Karpas-422 (cell line): ENCODE measurements around the gene CMPK1. TPM values are rescaled to one million over a fixed set of nuclear protein-coding genes. Genes with fewer than 3 reads are reported as not detected.

Experiments
- DNase-seq: peaks from one replicate; pipeline ENCODE4 v3.0.0-alpha.2; 2015
- H2AFZ ChIP-seq: fragments of 200-600 bp; sonication (generic); 2 replicates; pipeline ENCODE4 v1.6.1; 2014; ENCODE audit warnings: antibody characterized with exemption, low read length, mixed read lengths
- H3K27ac ChIP-seq: fragments of 200-600 bp; sonication (generic); 2 replicates; pipeline ENCODE4 v1.5.1; 2014; ENCODE audit warnings: mild to moderate bottlenecking, low read length, moderate library complexity
- H3K27me3 ChIP-seq: fragments of 200-600 bp; sonication (generic); 2 replicates; pipeline ENCODE4 v1.6.1; 2014; ENCODE audit warnings: low read length, mixed read lengths
- H3K36me3 ChIP-seq: fragments of 200-600 bp; sonication (generic); 2 replicates; pipeline ENCODE4 v1.6.1; 2014; ENCODE audit warnings: low read length, mixed read lengths; ENCODE audit not compliant: insufficient read depth
- H3K4me1 ChIP-seq: fragments of 200-600 bp; sonication (generic); 2 replicates; pipeline ENCODE4 v1.6.1; 2014; ENCODE audit warnings: mild to moderate bottlenecking, low read length, mixed read lengths
- H3K4me2 ChIP-seq: fragments of 200-600 bp; sonication (generic); 2 replicates; pipeline ENCODE4 v1.6.1; 2014; ENCODE audit warnings: low read length, low read depth, mild to moderate bottlenecking; ENCODE audit not compliant: poor library complexity, severe bottlenecking
- H3K4me3 ChIP-seq: fragments of 200-600 bp; sonication (generic); 2 replicates; pipeline ENCODE4 v1.5.1; 2014; ENCODE audit warnings: mild to moderate bottlenecking, antibody characterized with exemption, low read length, mixed read lengths
- H3K79me2 ChIP-seq: fragments of 200-600 bp; sonication (generic); 2 replicates; pipeline ENCODE4 v1.6.1; 2014; ENCODE audit warnings: mild to moderate bottlenecking, low read length, mixed read lengths
- H3K9ac ChIP-seq: fragments of 200-600 bp; sonication (generic); 2 replicates; pipeline ENCODE4 v1.6.0; 2014; ENCODE audit warnings: low read length
- H3K9me2 ChIP-seq: fragments of 200-600 bp; sonication (generic), shearing (Covaris generic); replicated peaks from 2 replicates; pipeline ENCODE4 v1.6.0; 2014; ENCODE audit warnings: mild to moderate bottlenecking, low read length, moderate library complexity; ENCODE audit not compliant: insufficient read depth
- H3K9me3 ChIP-seq: fragments of 300-700, 200-600 bp; sonication (generic); 2 replicates; pipeline ENCODE4 v1.6.1; 2014; ENCODE audit warnings: low read length, mixed read lengths
- H4K20me1 ChIP-seq: fragments of 200-600 bp; sonication (generic); 2 replicates; pipeline ENCODE4 v1.6.1; 2014; ENCODE audit warnings: mild to moderate bottlenecking, antibody characterized with exemption, low read length, low read depth; ENCODE audit not compliant: insufficient read depth
- total RNA-seq: library from RNA; depleted of rRNA; stranded (reverse); fragments of >200 nt; shearing (Covaris generic); gene quantifications from 2 replicates; pipeline ENCODE4 v1.2.3, GENCODE V29; 2014; ENCODE audit warnings: low replicate concordance

The CMPK1 gene
- total RNA-seq, 1 experiment from 2014 or later: 166 TPM

GRCh38 chr1:47347735-47348134, 14.1 kb downstream of the CMPK1 start:
- H3K9ac ChIP-seq: no peak overlapping the region
- no peaks in the 10 kb centered on the region for H3K36me3 ChIP-seq
- H3K27ac ChIP-seq: no peak overlapping the region
- H3K79me2 ChIP-seq: peaks cover 91% of the 10 kb centered on the region
- no peaks in the 10 kb centered on the region for H3K27me3 ChIP-seq
- no peak overlapping the region for H3K4me2 ChIP-seq
- DNase-seq: no peak
- no peaks in the 10 kb centered on the region for H3K4me1 ChIP-seq
- peaks cover 5% of the 10 kb centered on the region; the same call in 1 of the 2 replicates for H4K20me1 ChIP-seq
- no peak overlapping the region for H3K4me3 ChIP-seq
- H3K9me2 ChIP-seq: no peaks in the 10 kb centered on the region
- H3K9me3 ChIP-seq: no peaks in the 10 kb centered on the region
- H2AFZ ChIP-seq: no peak overlapping the region

- no peak overlapping the region for H3K4me2 ChIP-seq
- H2AFZ ChIP-seq: no peak overlapping the region
- no peak for DNase-seq
- peaks cover 5% of the 10 kb centered on the region; the same call in 1 of the 2 replicates for H4K20me1 ChIP-seq
- H3K27me3 ChIP-seq: no peaks in the 10 kb centered on the region
- no peak overlapping the region for H3K27ac ChIP-seq
- no peaks in the 10 kb centered on the region for H3K4me1 ChIP-seq
- H3K79me2 ChIP-seq: peaks cover 93% of the 10 kb centered on the region
- no peaks in the 10 kb centered on the region for H3K9me2 ChIP-seq
- no peak overlapping the region for H3K9ac ChIP-seq
- no peaks in the 10 kb centered on the region for H3K36me3 ChIP-seq
- no peak overlapping the region for H3K4me3 ChIP-seq
- no peaks in the 10 kb centered on the region for H3K9me3 ChIP-seq
These were observed 14.7 kb downstream of the CMPK1 start for GRCh38 chr1:47348246-47348645.

GRCh38 chr1:47351305-47351704, 17.7 kb downstream of the CMPK1 start:
- H4K20me1 ChIP-seq: peaks cover 5% of the 10 kb centered on the region; the same call in 1 of the 2 replicates
- H3K27me3 ChIP-seq: no peaks in the 10 kb centered on the region
- no peaks in the 10 kb centered on the region for H3K9me2 ChIP-seq
- H3K79me2 ChIP-seq: peaks cover 96% of the 10 kb centered on the region
- H3K4me1 ChIP-seq: peaks cover 7% of the 10 kb centered on the region
- H3K4me2 ChIP-seq: no peak overlapping the region
- no peak overlapping the region for H2AFZ ChIP-seq
- no peak for DNase-seq
- no peaks in the 10 kb centered on the region for H3K9me3 ChIP-seq
- no peak overlapping the region for H3K4me3 ChIP-seq
- no peaks in the 10 kb centered on the region for H3K36me3 ChIP-seq
- H3K9ac ChIP-seq: no peak overlapping the region
- H3K27ac ChIP-seq: no peak overlapping the region

GRCh38 chr1:47361380-47361779, 27.8 kb downstream of the CMPK1 start:
- no peaks in the 10 kb centered on the region for H3K9me3 ChIP-seq
- 0 out of 2 replicates have a peak, but pooled peaks cover under 1% of the 10 kb centered on the region for H3K4me1 ChIP-seq
- no peaks in the 10 kb centered on the region for H4K20me1 ChIP-seq
- no peak for DNase-seq
- H3K9me2 ChIP-seq: no peaks in the 10 kb centered on the region
- H3K4me2 ChIP-seq: no peak overlapping the region
- H2AFZ ChIP-seq: no peak overlapping the region
- no peak overlapping the region for H3K27ac ChIP-seq
- H3K27me3 ChIP-seq: no peaks in the 10 kb centered on the region
- peaks cover 88% of the 10 kb centered on the region for H3K79me2 ChIP-seq
- H3K36me3 ChIP-seq: peaks cover 3% of the 10 kb centered on the region; the same call in 1 of the 2 replicates
- H3K9ac ChIP-seq: no peak overlapping the region
- H3K4me3 ChIP-seq: no peak overlapping the region

- no peaks in the 10 kb centered on the region for H4K20me1 ChIP-seq
These were observed 29.2 kb downstream of the CMPK1 start for GRCh38 chr1:47362828-47363227.

GRCh38 chr1:47367651-47368050, 34.1 kb downstream of the CMPK1 start:
- Histone ChIP-seq H4K20me1 (no peaks in the 10 kb centered on the region), H2AFZ (no peak overlapping the region)
- no peak for DNase-seq

More at GRCh38 chr1:47362828-47363227, 29.2 kb downstream of the CMPK1 start:
- Histone ChIP-seq H3K9ac (no peak overlapping the region), H3K79me2 (peaks cover 84% of the 10 kb centered on the region), H3K9me2 (no peaks in the 10 kb centered on the region), H2AFZ (no peak overlapping the region), H3K4me1 (no peaks in the 10 kb centered on the region), H3K36me3 (peaks cover 3% of the 10 kb centered on the region; the same call in 1 of the 2 replicates), H3K4me2 (no peak overlapping the region), H3K27me3 (no peaks in the 10 kb centered on the region), H3K9me3 (no peaks in the 10 kb centered on the region), H3K4me3 (no peak overlapping the region), H3K27ac (no peak overlapping the region)
- DNase-seq: no peak

GRCh38 chr1:47371016-47371517, 37.5 kb downstream of the CMPK1 start:
- no peak overlapping the region for H3K4me3 ChIP-seq
- H3K9ac ChIP-seq: no peak overlapping the region
- H3K9me3 ChIP-seq: no peaks in the 10 kb centered on the region
- no peak overlapping the region for H3K27ac ChIP-seq
- no peak overlapping the region for H3K4me2 ChIP-seq
- no peaks in the 10 kb centered on the region for H3K9me2 ChIP-seq
- no peak for DNase-seq
- peaks cover 29% of the 10 kb centered on the region for H3K36me3 ChIP-seq
- H2AFZ ChIP-seq: no peak overlapping the region
- H3K4me1 ChIP-seq: no peaks in the 10 kb centered on the region
- no peaks in the 10 kb centered on the region for H4K20me1 ChIP-seq
- H3K27me3 ChIP-seq: no peaks in the 10 kb centered on the region
- H3K79me2 ChIP-seq: peaks cover 17% of the 10 kb centered on the region

More at GRCh38 chr1:47367651-47368050, 34.1 kb downstream of the CMPK1 start:
- no peak overlapping the region for H3K4me2 ChIP-seq
- no peaks in the 10 kb centered on the region for H3K27me3 ChIP-seq
- peaks cover 46% of the 10 kb centered on the region for H3K79me2 ChIP-seq
- peaks cover 9% of the 10 kb centered on the region for H3K36me3 ChIP-seq
- no peak overlapping the region for H3K9ac ChIP-seq
- H3K27ac ChIP-seq: no peak overlapping the region
- H3K9me2 ChIP-seq: no peaks in the 10 kb centered on the region
- no peak overlapping the region for H3K4me3 ChIP-seq
- no peaks in the 10 kb centered on the region for H3K4me1 ChIP-seq
- H3K9me3 ChIP-seq: no peaks in the 10 kb centered on the region

GRCh38 chr1:47374501-47374900, 40.9 kb downstream of the CMPK1 start:
- no peak overlapping the region for H3K4me3 ChIP-seq
- DNase-seq: no peak
- no peak overlapping the region for H2AFZ ChIP-seq
- no peak overlapping the region for H3K27ac ChIP-seq
- H3K4me2 ChIP-seq: no peak overlapping the region
- H3K36me3 ChIP-seq: peaks cover 33% of the 10 kb centered on the region
- H3K9me2 ChIP-seq: no peaks in the 10 kb centered on the region
- H3K9ac ChIP-seq: no peak overlapping the region
- H3K79me2 ChIP-seq: no peaks in the 10 kb centered on the region
- H4K20me1 ChIP-seq: no peaks in the 10 kb centered on the region
- H3K9me3 ChIP-seq: no peaks in the 10 kb centered on the region
- no peaks in the 10 kb centered on the region for H3K27me3 ChIP-seq
- H3K4me1 ChIP-seq: no peaks in the 10 kb centered on the region
